BLaER1 treated with 17β-estradiol and CSF1 and Interleukin-3, amounts not matched to agents 10 nM and 100 nM (cell line): ENCODE data around the gene NEUROG2.

Source experiments
- H3K27ac ChIP-seq, 11 experiments: shearing (Covaris generic); formaldehyde crosslinking; 2 replicates each; pipeline ENCODE4 v1.8.1; 2022
- H3K27me3 ChIP-seq, 11 experiments: shearing (Covaris generic); formaldehyde crosslinking; 2 replicates each; pipeline ENCODE4 v1.8.1; 2022
- H3K36me3 ChIP-seq, 11 experiments: shearing (Covaris generic); formaldehyde crosslinking; 2 replicates each; pipeline ENCODE4 v1.8.1; 2022
- H3K4me1 ChIP-seq, 10 experiments: shearing (Covaris generic); formaldehyde crosslinking; 2 replicates each; pipeline ENCODE4 v1.8.1; 2022
- H3K4me2 ChIP-seq, 11 experiments: shearing (Covaris generic); formaldehyde crosslinking; 2 replicates each; pipeline ENCODE4 v1.8.1; 2022
- H3K4me3 ChIP-seq, 10 experiments: shearing (Covaris generic); formaldehyde crosslinking; 2 replicates each; pipeline ENCODE4 v1.8.1; 2022
- H3K9ac ChIP-seq, 11 experiments: shearing (Covaris generic); formaldehyde crosslinking; 2 replicates each; pipeline ENCODE4 v1.8.1; 2022
- H3K9me3 ChIP-seq, 11 experiments: shearing (Covaris generic); formaldehyde crosslinking; replicated peaks in 1 of 11; 2 replicates each; pipeline ENCODE4 v1.8.1; 2022
- H4K20me1 ChIP-seq, 11 experiments: shearing (Covaris generic); formaldehyde crosslinking; 2 replicates each; pipeline ENCODE4 v1.8.1; 2022
- Cebpa-rat ChIP-seq, 11 experiments: shearing (Covaris generic); IDR thresholded peaks; 2 replicates each; pipeline ENCODE4 v1.8.1; 2022

NEUROG2 gene

GRCh38 chr4:112517911-112518310 lies 1.9 kb upstream of the NEUROG2 start:
- Histone ChIP-seq H3K9me3 (peaks cover 32 to 48% (median 36%) of the 10 kb centered on the region in 11 experiments), H3K4me3 (no peak overlapping the region), H3K27ac (no peak overlapping the region), H4K20me1 (peaks cover 0 to 87% (median 43%) of the 10 kb centered on the region in 11 experiments; a peak in 18 of 22 replicates), H3K27me3 (peaks cover 100% of the 10 kb centered on the region in 11 experiments), H3K36me3 (no peaks in the 10 kb centered on the region), H3K4me2 (no peak overlapping the region), H3K4me1 (peaks cover 24 to 35% (median 28%) of the 10 kb centered on the region in 10 experiments), H3K9ac (no peak overlapping the region)
- no peak for TF ChIP-seq Cebpa-rat (IDR thresholded peaks at IDR 0.05)

- no peak overlapping the region for H3K9ac ChIP-seq
- TF ChIP-seq Cebpa-rat (IDR thresholded peaks at IDR 0.05) = no peak
- no peaks in the 10 kb centered on the region for H3K36me3 ChIP-seq
- peaks cover 0 to 80% (median 43%) of the 10 kb centered on the region in 11 experiments; a peak in 18 of 22 replicates for H4K20me1 ChIP-seq
- H3K27ac ChIP-seq = no peak overlapping the region
- peaks cover 19 to 30% (median 26%) of the 10 kb centered on the region in 10 experiments for H3K4me1 ChIP-seq
- peaks cover 27 to 46% (median 29%) of the 10 kb centered on the region in 11 experiments for H3K9me3 ChIP-seq
- peak overlapping the region; percentile 53 to 96 (median 67); a peak in 16 of 22 replicates for H3K4me2 ChIP-seq
- peaks cover 100% of the 10 kb centered on the region in 11 experiments for H3K27me3 ChIP-seq
- peak overlapping the region in 5 of 10 experiments; percentile 16 to 60 (median 48); a peak in 7 of 20 replicates for H3K4me3 ChIP-seq
Observed at GRCh38 chr4:112517067-112517634, 1.2 kb upstream of the NEUROG2 start.

- Histone ChIP-seq H3K4me3 (peak overlapping the region in 9 of 10 experiments; percentile 16 to 74 (median 43); a peak in 17 of 20 replicates), H3K9ac (no peak overlapping the region), H3K36me3 (no peaks in the 10 kb centered on the region), H3K27me3 (peaks cover 100% of the 10 kb centered on the region in 11 experiments), H3K4me1 (peaks cover 19 to 30% (median 26%) of the 10 kb centered on the region in 10 experiments), H3K27ac (no peak overlapping the region), H4K20me1 (peaks cover 0 to 76% (median 43%) of the 10 kb centered on the region in 11 experiments; a peak in 18 of 22 replicates), H3K9me3 (peaks cover 23 to 45% (median 28%) of the 10 kb centered on the region in 11 experiments), H3K4me2 (peak overlapping the region; percentile 53 to 96 (median 67))
- no peak for TF ChIP-seq Cebpa-rat (IDR thresholded peaks at IDR 0.05)
Observed at GRCh38 chr4:112516471-112517066, 589 bp upstream of the NEUROG2 start.

GRCh38 chr4:112515198-112516065 lies 548 bp downstream of the NEUROG2 start:
- Histone ChIP-seq H3K9ac (peak overlapping the region in 4 of 11 experiments; percentile 8 to 52 (median 12); a peak in 5 of 22 replicates), H4K20me1 (peaks cover 0 to 77% (median 45%) of the 10 kb centered on the region in 11 experiments; a peak in 18 of 22 replicates), H3K27ac (no peak overlapping the region), H3K9me3 (peaks cover 22 to 45% (median 27%) of the 10 kb centered on the region in 11 experiments), H3K36me3 (no peaks in the 10 kb centered on the region), H3K27me3 (peaks cover 100% of the 10 kb centered on the region in 11 experiments), H3K4me3 (peak overlapping the region; percentile 48 to 74 (median 61)), H3K4me2 (peak overlapping the region; percentile 71 to 97 (median 94)), H3K4me1 (peaks cover 19 to 30% (median 26%) of the 10 kb centered on the region in 10 experiments)
- no peak for TF ChIP-seq Cebpa-rat (IDR thresholded peaks at IDR 0.05)

- Histone ChIP-seq H3K4me3 (peak overlapping the region; percentile 48 to 74 (median 61)), H3K4me2 (peak overlapping the region; percentile 71 to 97 (median 94)), H3K9me3 (peaks cover 15 to 40% (median 23%) of the 10 kb centered on the region in 11 experiments), H3K27me3 (peaks cover 100% of the 10 kb centered on the region in 11 experiments), H3K9ac (peak overlapping the region in 3 of 11 experiments; percentile 10 to 52 (median 13); a peak in 3 of 22 replicates), H3K27ac (no peak overlapping the region), H3K36me3 (no peaks in the 10 kb centered on the region), H4K20me1 (peaks cover 0 to 70% (median 47%) of the 10 kb centered on the region in 11 experiments; a peak in 18 of 22 replicates), H3K4me1 (peaks cover 19 to 35% (median 26%) of the 10 kb centered on the region in 10 experiments)
- no peak for TF ChIP-seq Cebpa-rat (IDR thresholded peaks at IDR 0.05)
Observed at GRCh38 chr4:112514647-112515197, 1.3 kb downstream of the NEUROG2 start.

GRCh38 chr4:112513971-112514646 lies 1.9 kb downstream of the NEUROG2 start:
- Histone ChIP-seq H3K4me1 (peaks cover 19 to 37% (median 26%) of the 10 kb centered on the region in 10 experiments), H3K9ac (no peak overlapping the region), H3K4me2 (peak overlapping the region in 7 of 11 experiments; percentile 89 to 97 (median 96); a peak in 12 of 22 replicates), H3K36me3 (no peaks in the 10 kb centered on the region), H3K27ac (no peak overlapping the region), H3K9me3 (peaks cover 13 to 43% (median 21%) of the 10 kb centered on the region in 11 experiments), H3K4me3 (peak overlapping the region in 6 of 10 experiments; percentile 48 to 74 (median 62); a peak in 7 of 20 replicates), H3K27me3 (peaks cover 100% of the 10 kb centered on the region in 11 experiments), H4K20me1 (peaks cover 0 to 67% (median 47%) of the 10 kb centered on the region in 11 experiments; a peak in 18 of 22 replicates)
- TF ChIP-seq Cebpa-rat (IDR thresholded peaks at IDR 0.05) = no peak

GRCh38 chr4:112511803-112512118 lies 4.2 kb downstream of the NEUROG2 start:
- Histone ChIP-seq H4K20me1 (peaks cover 0 to 49% (median 32%) of the 10 kb centered on the region in 11 experiments; a peak in 18 of 22 replicates), H3K27ac (no peak overlapping the region), H3K27me3 (peaks cover 91 to 100% (median 98%) of the 10 kb centered on the region in 11 experiments), H3K4me3 (no peak overlapping the region), H3K4me1 (peaks cover 16 to 29% (median 21%) of the 10 kb centered on the region in 10 experiments), H3K9me3 (peaks cover 13 to 46% (median 23%) of the 10 kb centered on the region in 11 experiments), H3K4me2 (no peak overlapping the region), H3K36me3 (no peaks in the 10 kb centered on the region), H3K9ac (no peak overlapping the region)
- no peak for TF ChIP-seq Cebpa-rat (IDR thresholded peaks at IDR 0.05)
